Fibroblast of peridontal ligament (primary cell): ENCODE results near the gene EPN2.
"Not testable (repeated sequence)": the region's sequence is repeated elsewhere in the genome, so short reads cannot be mapped to it uniquely, and the experiment has no call there.

ENCODE experiments used
- DNase-seq: peaks from one replicate; pipeline ENCODE4 v3.0.0-alpha.2; 2010; ENCODE audit errors: extremely low read depth

EPN2 gene

DNA sequence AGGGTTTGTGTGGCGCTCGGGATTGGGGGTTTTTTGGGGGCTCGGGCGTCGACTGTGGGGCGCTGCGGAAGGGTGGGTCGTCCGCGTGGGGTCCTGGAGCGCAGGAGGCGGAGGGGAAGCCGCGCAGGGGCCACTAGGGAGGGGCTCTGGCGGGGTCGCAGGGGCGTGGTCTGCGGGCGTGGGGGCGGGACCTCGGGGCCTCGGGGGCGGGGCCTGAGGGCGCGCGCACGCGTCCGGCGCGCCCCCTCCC, at the start of gene EPN2:
Gene EPN2 (plus strand): TSS at position 228 of the 250 bp plus-strand sequence. CDS start 45,754 bp downstream, outside the sequence.
- peak; percentile 47 for DNase-seq

DNA sequence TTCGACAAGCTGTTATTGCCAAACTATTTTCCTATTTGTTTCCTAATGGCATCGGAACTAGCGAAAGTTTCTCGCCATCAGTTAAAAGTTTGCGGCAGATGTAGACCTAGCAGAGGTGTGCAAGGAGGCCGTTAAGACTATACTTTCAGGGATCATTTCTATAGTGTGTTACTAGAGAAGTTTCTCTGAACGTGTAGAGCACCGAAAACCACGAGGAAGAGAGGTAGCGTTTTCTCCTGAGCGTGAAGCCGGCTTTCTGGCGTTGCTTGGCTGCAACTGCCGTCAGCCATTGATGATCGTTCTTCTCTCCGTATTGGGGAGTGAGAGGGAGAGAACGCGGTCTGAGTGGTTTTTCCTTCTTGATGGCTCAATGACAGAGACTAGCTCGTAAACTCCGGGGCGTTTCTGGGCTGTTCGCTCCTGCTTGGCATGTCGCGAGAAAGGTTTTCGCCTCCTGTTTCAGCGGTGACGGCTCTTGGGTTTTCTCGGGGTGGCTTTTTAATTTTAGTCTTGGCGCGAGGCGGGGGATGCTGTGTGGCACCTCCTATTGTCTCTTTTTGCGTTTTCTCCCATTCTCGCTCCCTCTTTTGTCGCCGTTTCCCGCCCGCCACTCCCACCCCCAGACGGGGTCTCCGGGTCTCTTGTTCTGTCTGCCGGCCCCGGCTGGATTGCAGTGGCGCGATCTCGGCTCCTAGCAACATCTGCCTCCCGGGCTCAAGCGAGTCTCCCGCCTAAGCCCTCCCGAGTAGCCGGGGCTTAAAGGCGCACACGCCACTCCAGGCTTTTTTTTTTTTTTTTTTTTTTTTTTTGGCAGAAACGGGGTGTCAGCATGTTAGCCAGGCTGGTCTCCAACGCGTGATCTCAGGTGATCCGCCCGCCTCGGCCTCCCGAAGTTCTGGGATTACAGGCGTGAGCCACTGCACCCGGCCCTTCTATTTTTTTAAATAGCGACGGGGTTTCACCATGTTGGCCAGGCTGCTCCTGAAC, 49.0 kb upstream of the EPN2 start:
- not testable (repeated sequence) for DNase-seq

DNA sequence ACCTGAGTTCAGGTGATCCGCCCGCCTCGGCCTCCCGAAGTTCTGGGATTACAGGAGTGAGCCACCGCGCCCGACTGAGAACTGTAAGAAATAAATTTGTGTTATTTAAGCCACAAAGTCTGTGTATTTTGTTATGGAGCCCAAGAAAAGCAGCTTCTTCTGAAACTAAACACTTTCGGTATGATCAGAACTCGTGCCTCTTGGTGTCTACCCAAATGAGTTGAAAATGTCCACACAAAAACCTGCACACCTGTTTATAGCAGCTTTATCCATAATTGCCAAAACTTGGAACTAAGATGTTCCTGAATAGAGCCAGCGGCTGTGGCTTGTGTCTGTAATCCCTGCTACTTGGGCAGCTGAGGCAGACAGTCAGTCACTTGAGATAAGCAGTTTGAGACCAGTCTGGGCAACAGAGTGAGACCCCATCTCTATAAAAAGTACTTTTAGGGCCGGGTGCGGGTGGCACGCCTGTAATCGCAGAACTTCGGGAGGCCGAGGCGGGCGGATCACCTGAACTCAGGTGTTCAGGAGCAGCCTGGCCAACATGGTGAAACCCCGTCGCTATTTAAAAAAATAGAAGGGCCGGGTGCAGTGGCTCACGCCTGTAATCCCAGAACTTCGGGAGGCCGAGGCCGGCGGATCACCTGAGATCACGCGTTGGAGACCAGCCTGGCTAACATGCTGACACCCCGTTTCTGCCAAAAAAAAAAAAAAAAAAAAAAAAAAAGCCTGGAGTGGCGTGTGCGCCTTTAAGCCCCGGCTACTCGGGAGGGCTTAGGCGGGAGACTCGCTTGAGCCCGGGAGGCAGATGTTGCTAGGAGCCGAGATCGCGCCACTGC, 48.1 kb upstream of the EPN2 start:
- not testable (repeated sequence) for DNase-seq

DNA sequence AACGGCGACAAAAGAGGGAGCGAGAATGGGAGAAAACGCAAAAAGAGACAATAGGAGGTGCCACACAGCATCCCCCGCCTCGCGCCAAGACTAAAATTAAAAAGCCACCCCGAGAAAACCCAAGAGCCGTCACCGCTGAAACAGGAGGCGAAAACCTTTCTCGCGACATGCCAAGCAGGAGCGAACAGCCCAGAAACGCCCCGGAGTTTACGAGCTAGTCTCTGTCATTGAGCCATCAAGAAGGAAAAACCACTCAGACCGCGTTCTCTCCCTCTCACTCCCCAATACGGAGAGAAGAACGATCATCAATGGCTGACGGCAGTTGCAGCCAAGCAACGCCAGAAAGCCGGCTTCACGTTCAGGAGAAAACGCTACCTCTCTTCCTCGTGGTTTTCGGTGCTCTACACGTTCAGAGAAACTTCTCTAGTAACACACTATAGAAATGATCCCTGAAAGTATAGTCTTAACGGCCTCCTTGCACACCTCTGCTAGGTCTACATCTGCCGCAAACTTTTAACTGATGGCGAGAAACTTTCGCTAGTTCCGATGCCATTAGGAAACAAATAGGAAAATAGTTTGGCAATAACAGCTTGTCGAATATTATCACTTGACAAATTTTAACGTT, 47.3 kb upstream of the EPN2 start:
- not testable (repeated sequence) for DNase-seq

DNA sequence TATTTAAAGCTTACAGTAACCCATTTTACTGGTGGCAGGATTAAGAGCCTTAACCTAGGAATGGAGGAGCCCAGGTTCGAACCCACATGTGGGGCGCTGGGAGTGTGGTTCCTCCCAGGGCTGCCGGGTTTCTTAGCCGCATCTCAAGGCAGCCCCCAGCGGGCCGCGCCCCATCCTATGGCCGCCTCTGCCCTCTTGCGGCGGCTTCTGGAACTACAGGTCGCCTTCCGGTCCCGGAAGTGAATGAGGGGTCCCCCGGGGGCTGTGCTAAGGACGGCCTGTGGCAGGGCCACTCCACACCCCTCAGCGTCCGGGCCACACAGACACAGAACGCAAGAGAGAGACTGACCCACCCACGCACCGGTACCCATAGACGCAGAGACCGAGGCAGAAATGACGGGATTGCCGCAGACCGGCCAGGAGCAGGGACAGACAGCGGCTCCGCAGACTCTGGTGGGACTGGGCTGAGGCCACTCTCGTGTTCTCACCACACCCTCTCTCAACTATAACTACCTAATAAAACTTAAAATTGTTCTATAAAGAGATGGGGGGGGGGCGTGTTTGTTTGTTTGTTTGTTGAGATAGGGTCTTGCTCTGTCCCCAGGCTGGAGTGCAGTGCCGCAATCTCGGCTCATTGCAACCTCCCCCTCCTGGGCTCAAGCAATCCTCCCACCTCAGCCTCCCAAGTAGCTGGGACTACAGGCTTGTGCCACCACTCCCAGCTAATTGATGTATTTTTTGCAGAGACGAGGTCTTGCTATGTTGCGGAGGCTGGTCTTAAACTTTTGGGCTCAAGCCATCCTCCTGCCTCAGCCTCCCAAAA, 40.6 kb upstream of the EPN2 start:
- DNase-seq = not testable (repeated sequence)

DNA sequence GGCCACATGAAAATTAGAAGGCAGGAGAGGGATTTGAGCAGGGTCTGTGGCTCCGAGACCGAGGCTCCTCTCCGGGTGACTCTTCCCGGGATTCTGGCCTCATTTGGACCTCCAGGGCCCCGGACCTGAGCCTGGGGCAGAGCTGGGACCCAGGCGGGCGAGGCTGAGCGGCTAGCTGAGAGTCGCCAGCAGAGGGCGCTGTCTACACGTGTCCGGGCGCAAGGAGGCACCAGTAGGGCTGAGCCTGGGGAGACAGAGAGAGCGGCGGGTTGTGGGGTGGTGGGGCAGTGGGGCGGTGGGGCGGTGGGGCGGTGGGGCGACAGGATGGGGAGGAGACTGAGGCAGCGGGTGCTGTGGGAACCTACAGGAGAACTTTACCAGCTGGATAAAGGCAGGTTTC, 34.7 kb upstream of the EPN2 start:
- not testable (repeated sequence) for DNase-seq

DNA sequence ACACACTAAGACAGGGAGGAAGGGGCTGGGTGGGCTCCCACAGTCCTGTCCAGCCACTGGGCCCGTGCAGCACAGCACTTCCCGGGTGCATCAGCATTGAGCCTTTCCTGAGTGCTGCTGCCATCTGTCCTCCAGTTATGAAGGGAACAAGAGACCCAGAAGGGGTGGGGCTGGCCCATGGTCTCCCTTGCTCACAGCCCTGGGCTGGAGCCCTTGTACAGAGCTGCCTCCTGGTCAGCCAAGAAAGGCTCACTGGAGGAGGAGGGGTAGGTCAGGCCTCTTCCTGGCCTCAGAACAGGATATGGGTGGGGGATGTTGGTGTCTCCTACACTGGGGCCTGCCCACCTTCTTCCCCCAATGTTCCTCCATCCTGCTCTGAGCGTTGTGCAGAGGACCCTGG, 33.7 kb upstream of the EPN2 start:
- DNase-seq = not testable (repeated sequence)

DNA sequence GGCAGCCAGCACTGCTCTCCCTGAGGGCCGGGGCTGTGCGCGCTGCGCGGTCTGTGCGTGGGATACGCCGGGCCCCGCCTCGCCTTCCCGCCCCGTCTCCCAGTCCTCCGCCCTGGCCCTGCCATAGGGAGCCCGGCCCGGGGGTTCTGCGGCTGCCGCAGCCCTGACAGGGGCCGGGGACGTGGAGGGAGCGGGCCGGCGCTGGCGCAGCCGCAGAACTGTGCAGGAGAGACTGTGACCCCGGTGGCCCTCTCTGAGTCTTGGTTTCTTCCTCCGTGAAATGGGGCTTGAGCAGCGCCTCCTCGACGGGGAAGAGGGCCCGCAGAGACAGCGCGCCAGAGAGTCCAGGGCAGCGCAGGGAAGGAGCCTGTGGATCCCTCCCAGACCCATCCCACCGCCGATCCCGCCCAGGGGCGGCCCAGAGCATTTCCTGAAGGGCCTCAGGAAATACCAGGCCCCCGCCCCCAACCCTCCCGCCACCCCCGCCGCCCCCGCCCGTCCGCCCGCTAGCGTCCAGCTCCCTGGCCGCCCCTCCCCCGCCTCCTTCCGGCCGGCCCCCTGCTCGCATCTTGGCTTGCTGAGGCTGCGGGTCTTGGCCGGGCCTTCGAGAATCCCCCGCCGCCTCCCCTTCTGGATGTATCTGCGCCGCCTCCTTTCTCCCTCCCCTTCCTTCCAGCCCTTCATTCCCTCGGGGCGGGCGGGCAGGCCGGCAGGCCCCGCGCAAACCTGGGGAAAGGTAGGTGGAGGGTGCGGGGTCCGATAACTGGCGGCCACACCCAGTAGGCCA, 21.9 kb upstream of the EPN2 start:
- DNase-seq = not testable (repeated sequence)

DNA sequence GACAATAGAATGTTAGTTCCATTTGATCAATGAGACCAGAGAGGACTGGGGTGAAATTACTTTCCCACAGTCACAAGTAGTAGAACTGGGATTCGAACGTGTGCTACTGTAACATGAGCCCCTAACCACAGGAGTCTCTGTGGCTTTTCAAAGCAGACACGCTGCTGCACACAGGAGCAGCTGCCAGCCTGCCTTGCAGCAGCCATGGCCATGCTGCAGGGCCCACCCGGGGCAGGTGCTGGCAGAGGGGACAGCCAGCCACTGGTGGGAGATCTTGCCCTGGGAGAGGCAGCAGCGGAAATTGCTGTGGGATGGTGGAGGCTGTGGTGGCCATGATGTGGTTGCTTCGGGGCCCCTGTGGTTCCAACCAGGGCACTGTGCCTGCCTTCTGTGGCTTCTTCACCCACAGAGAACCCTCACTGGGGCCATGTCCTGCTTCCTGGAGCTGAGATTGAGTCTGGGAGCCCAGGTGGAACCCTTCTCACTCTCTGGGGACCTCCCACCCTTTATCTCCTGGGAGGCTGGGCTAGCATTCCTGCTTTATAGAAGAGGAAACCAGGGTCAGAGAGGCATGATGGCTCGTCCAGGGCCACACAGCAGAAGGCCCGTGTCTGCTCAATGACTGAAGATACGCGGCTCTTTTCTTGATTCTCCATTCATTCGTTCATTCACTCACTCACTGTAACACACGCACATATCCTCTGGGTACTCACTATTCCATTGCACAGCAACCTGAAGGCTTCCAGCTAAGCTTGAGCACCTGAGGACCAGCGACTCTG, 20.8 kb upstream of the EPN2 start:
- DNase-seq = not testable (repeated sequence)

DNA sequence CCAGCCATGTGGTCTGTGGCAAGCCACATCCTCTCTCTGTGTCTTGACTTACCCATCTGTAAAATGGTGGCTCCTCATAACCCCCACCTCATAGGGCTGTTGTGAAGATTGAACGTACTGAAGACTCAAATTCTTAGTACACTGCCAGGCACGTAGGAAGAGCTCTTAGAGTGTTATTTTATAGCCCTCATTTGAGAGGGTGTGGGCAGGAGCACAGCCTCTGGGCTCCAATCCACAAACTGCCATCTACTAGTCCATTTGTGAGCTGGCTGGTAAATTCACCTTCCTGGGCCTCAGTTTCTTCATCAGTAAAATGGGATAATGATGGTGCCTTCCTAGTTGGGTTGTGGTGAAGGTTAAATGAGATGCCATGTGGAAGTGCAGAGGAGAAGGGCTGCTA, 18.3 kb upstream of the EPN2 start:
- not testable (repeated sequence) for DNase-seq

DNA sequence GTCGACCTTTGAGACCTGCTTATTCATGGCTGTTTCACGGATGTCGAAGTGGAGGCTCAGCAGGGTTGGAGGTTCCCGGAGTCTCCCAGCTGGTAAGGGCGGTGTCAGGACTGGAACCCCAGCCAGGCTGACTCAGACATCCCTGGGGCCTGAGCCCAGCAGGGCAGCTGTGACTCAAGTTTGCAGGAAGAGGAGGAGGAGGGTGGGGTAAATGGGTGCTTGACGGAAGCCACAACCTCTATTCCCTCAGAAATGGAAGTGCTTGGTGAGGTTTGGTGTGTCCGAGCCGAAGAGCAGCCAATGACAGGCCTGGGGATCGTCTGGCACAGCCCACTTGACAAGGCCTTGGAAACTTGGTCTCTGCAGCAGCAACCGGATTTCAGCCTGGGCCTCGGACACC, 17.8 kb upstream of the EPN2 start:
- DNase-seq = not testable (repeated sequence)

DNA sequence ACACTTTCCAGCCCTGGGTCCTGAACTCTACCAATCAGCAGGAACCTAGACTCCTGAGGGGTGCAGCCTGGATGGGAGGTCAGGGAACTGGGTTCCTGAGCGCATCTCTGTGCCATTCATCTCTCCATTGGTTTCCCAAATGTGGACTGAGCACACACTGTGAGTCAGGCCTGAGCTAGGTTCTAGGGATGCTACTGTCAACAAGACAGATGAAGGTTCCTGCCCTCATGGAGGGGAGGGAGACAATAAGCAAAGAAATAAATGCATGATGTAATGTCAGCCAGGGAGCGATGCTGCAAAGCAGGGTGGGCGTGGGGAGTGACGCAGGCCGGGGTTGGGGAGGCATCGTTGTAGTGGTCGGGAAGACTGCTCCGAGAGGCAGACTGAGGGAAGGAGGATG, 17.0 kb upstream of the EPN2 start:
- not testable (repeated sequence) for DNase-seq

DNA sequence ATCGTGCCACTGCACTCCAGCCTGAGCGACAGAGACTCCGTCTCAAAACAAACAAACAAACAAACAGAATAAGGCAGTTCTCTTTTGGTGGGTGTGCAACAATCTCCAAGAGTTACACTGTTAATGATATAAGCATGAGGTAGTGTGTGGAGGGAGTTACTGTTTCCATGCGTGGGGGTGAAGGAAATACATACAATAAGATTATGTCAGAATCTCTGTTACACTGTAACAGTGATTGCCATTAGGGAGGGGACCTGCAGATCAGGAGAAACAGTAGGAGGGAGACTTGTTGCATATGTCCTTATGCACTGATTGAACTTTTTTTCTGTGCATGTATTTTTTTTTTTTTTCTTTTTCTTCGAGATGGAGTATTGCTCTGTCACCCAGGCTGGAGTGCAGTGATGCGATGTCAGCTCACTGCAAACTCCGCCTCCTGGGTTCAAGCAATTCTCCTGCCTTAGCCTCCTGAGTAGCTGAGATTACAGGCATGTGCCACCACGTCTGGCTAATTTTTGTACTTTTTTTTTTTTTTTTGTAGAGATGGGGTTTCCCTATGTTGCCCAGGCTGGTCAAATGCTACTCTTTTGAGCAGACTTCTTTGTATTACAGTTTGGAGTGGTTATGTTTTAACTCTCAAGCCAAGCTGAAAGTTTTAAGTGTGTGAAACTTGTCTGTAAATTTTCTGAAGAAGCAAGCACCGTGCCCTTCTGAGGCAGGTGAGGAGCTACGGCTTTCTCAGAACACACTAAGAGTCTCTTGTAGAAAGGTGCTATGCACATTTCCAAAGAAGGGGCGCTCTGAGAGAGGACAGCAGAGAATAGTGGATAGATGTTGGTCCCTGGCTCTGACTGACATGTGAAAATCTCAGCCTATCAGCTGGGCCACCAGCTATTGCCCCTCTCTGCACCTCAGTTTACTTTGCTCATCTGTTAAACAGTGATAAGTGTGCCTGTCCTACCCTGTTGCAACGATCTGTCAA, 10.3 kb upstream of the EPN2 start:
- DNase-seq = not testable (repeated sequence)

DNA sequence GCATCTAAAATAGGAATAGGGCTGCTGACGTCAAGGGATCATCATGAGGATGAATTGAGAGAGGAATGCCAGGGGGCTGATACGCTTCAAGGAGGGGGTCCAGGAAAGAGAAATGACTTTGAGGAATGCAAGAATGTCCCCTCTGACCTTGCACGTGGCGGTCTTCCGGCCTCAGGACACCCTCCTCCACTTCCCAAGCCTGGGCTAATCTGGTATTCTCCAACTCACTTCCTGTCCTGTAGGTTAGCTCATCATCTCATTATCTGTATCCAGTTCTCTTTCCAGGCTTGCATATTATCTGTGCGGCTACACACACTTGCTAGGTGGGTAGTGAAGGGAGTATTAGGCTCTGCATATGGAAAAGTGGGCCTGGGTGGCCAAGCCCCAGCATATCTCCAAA, 2.5 kb upstream of the EPN2 start:
- DNase-seq = not testable (repeated sequence)

DNA sequence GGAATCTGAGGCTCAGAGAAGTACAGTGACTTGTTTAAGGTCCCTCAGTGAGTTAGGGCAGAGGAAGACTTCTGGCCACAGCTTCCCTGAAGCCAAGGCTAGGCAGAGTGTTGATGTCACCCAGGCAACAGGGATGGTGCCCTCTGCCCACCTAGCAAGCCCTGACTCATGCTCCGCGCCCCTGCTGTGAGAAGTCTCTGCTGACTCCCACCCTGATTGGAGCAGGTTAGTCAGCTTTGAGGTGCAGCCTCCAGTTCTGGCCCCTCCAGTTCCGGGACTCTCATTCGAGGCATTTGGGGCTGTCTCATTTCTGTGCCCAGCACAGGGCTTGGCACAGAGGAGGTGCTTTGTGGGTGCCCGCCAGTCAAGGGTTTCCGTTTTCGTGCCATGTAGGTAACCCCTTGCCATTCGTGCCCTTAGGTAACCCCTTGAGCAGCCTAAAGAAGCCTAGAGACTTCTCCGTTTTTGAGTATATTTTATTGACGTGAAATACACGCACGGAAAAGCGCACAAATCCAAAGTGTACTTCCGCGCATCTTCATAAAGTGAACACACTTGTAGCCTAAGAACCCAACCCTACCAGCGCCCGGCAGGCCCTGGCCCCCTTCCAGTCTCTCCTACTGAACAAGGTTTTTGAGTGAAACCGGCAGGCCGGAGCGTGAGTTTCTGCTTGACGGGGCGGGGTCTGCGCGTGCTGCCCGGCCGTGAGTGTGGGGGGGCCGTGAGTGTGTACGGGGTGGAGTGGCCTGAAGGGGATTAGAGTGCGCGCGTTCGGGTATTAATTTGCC, 621 bp upstream of the EPN2 start:
- not testable (repeated sequence) for DNase-seq

DNA sequence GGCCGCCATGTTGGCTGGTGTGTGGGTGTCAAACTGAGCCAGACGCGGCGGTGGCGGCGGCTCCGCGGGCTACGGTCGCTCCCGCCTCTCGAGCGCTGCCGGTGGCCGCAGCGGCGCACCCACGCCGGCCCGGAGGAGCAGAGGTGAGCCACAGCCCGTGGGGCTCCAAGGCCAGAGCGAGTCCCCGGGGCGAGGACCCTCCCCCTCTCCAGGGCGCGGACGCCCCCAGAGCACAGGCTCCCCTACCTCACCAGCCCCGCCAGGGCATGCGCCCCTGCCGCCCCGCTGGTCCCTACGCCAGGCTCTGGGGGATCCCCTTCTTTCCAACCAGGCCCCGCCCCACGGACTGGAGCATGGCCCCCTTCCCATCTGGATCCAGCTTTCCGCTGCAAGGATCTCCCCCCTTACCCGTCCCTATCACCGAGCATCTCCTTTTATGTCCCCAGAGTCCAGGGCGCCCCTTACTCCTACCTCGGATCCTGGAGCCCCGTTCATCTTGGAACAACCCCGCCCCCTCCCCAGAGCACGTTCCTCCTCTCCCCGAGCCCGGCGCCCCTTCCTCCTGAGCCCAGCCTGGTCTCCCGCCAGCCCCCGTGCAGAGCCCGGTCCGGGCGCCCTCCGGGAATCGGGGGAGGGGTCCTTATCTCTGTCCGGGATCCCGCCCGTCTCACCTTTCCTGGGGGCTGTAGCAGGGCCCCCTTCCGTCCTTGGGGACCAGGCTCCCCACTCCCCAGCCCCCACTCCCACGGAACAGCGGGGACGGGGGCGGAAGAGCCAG, 412 bp downstream of the EPN2 start:
- DNase-seq = no peak

DNA sequence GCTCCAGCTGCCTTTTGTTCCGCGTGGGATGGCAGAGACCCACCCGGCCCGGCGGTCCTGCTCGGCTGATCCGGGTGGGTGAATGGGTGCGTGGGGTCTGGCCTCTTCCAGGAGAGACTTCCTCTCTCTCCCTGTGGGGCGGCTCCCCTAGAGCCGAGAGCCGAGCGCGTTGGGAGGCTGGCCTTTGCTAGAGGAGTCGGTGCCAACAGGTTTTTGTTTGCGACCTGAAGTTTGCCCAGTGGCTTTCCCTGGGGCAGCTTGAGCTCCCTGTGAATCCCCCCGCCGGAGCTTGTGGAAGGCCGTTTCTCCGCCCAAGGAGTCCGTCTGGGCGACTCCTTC, 970 bp downstream of the EPN2 start:
- no peak for DNase-seq
